ENCODE data around the gene PRKCQ.
"Not testable (repeated sequence)": the region's sequence is repeated elsewhere in the genome, so short reads cannot be mapped to it uniquely, and the experiment has no call there.

The PRKCQ gene

GRCh38 chr10:6465437-6465836, 114.6 kb downstream of the PRKCQ start:
- no peak overlapping the region for H3K4me3 ChIP-seq (ENCODE audit: low read length)
- no peak for TF ChIP-seq ZNF274 (IDR thresholded peaks at IDR 0.05; ENCODE audit: low read depth, low read length)

DNA sequence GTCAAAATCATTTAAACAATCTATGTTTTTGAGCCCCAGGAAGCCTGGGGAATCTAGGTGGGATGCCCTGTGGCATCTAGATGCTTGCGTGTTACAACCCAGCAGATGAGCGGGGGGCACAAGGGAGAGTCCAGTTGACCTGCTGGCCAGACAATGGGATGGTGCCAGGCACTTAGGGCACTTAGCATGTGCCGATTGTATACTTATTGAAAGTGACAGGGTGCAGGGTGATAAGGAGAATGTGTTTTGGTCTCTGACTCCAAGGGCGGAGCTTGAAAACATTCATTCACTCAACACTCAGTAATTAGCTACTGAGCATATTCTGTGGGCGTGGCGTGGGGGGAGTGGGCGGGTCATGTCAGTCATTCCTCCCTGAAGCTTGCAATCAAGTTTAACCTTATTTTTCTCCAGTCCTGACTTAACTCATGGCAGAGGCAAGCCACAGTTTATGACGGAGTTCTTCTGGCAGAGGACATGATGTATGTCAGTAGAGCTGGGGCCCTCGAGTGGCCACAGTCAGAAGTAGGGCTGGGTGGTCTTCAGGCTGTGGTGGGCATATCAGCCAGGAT, 115.1 kb downstream of the PRKCQ start:
- no peak for TF ChIP-seq ZNF274 (IDR thresholded peaks at IDR 0.05; ENCODE audit: low read depth, low read length)
- H3K4me3 ChIP-seq (ENCODE audit: low read length): no peak overlapping the region

- TF ChIP-seq ZNF274 (IDR thresholded peaks at IDR 0.05; ENCODE audit: low read depth, low read length): no peak
- no peak overlapping the region for H3K4me3 ChIP-seq (ENCODE audit: low read length)
Observed at GRCh38 chr10:6463366-6463765, 116.7 kb downstream of the PRKCQ start.

DNA sequence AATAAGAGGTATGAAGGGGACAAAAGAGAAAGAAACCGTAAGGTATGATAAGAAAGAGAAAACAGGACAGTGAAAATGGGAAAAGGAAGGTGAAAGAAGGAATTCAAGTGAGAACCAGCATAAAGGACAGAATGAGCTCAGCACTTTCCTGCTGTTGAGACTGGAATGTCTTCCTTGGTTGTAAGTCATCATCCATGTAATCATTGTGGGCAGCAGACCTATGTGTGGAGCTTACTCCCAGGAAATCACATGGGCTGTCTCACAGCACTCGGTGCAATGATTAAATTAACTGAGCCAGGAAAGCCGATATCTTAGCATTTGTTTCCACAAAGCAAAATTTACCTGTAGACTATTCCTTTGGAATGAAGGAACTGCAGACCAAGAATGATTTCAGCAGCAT, 118.1 kb downstream of the PRKCQ start:
- TF ChIP-seq ZNF274 (IDR thresholded peaks at IDR 0.05; ENCODE audit: low read depth, low read length): no peak
- H3K4me3 ChIP-seq (ENCODE audit: low read length): no peak overlapping the region

DNA sequence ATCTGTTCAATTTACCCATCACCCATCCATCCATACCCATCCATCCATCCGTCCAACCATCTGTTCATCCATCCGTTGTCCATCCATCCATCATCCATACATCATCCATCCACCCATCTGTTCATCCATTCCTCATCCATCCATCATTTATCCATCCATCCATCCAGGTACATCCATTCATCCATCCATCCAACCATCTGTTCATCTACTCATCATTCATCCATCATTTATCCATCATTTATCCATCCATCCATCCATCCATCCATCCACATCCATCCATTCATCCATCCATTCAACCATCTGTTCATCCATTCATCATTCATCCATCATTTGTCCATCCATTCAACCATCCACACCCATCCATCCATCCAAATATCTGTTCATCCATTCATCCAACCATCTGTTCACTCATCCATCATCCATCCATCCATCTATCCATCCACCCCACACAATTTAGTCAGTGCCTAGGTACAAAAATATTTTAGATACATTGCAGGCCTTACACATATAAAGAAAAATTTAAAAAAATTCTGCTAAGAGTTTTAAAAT, 119.1 kb downstream of the PRKCQ start:
- TF ChIP-seq ZNF274 (IDR thresholded peaks at IDR 0.05; ENCODE audit: low read depth, low read length): no peak
- no peak overlapping the region for H3K4me3 ChIP-seq (ENCODE audit: low read length)

DNA sequence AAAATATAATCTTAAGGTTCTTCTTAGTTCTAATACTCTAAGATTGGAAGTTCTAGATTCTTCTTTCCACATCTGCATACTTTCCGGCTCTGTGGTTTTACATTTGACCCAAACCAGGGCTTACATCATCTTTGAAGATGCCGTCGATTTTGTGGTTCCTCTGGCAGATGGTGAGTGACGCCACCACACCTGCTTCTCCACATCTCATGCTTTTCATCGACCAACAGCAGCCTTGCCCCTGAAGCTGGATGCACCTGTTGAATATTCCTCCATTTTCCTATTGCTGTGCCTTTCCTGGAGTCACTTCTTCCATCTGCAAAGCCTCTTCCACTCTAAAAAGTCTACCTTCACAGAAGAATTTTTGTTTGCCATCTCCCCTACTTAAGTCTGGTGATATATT, 121.3 kb downstream of the PRKCQ start:
- H3K4me3 ChIP-seq (ENCODE audit: low read length): no peak overlapping the region

GRCh38 chr10:6457376-6457775, 122.7 kb downstream of the PRKCQ start:
- no peak for TF ChIP-seq ZNF274 (IDR thresholded peaks at IDR 0.05; ENCODE audit: low read depth, low read length)

More for the DNA sequence above, 121.3 kb downstream of the PRKCQ start:
- TF ChIP-seq ZNF274 (IDR thresholded peaks at IDR 0.05; ENCODE audit: low read depth, low read length): no peak

DNA sequence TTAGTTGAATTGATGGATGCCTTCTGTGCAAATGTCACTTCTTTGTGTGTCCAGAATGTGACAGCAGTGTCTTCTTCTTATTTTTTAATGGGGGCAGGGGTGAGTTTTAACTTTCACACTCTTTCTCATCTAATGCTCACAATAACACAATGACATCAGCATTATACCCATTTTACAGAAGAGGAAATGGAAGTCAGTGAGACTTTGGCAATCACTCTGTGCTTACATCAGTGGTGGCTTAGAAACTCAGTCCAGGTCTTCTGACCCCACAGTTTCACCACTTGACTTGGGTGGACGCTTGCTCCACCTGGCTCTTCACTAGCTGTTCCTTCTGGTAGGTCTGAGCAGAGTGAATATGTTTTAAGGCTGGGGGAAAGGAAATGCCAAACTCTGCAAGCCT, 124.0 kb downstream of the PRKCQ start:
- no peak for TF ChIP-seq ZNF274 (IDR thresholded peaks at IDR 0.05; ENCODE audit: low read depth, low read length)

More at GRCh38 chr10:6457376-6457775, 122.7 kb downstream of the PRKCQ start:
- H3K4me3 ChIP-seq (ENCODE audit: low read length): no peak overlapping the region

DNA sequence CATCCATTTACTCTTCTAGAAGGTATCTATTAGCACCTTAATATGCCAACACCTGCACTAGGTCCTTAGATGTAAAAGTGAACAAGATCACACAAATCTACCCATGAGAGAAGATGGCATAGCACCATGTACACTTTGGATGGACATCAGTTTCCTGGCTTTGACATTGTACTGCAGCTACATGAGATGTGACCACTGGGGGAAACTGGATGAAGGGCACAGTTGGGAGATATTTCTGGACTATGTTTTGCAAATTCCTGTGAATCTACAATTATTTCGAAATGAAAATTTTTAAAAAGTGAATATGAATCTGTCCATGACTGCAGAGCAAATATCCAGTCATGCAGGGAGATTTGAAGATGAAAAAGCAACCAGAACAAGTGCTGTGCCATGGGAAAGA, 124.5 kb downstream of the PRKCQ start:
- TF ChIP-seq ZNF274 (IDR thresholded peaks at IDR 0.05; ENCODE audit: low read depth, low read length): no peak
- H3K4me3 ChIP-seq (ENCODE audit: low read length): no peak overlapping the region

More for the DNA sequence above, 124.0 kb downstream of the PRKCQ start:
- H3K4me3 ChIP-seq (ENCODE audit: low read length): no peak overlapping the region

DNA sequence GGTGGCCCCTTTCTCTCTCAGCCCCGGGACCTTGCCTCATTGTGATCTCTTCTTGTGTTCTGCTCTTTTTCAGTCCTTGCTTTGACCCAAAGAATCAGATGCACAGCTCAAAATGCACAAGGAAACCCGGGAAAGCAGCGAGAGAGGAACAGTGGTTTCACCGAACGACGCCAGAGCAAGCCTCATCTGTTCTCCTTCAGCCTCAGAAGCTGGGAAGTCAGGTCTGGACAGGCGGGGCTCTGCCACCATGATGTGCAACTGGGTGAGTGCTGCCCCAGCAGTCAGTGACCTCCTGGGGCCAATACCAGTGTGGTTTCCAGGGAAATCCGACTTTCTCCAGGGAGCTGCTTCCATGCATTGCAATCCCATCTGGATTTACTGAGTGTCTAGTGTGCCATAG, 133.4 kb downstream of the PRKCQ start:
- no peak for TF ChIP-seq ZNF274 (IDR thresholded peaks at IDR 0.05; ENCODE audit: low read depth, low read length)

DNA sequence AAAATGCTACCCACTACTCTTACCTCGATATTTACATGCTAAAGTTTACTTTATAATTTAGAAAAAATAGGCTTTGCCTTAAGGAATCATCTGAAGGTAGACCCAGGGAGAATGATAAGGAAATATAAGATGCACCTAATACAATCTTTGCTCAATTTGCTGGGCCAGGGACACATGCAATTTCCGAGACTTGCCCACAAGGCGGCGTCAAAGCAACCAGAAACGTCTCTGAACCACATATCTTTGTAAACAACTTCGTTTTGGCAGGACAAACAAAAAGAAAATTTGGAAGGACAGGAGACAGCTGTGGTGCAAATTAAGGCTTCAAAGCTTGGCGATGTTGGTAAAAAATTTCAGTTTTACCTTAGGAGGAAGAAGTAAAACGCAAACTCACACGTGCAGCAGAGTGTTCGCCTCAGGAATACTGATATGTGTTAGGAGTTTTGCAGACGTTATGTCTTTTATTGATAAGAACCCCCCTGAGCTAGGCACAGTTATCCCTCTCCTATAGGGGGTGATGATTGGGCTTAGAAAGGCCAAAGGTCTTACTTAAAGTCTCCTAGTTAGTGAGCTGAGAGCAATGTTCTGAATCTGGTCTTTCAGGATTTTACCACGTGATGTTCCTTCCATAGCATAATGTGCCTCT, 134.3 kb downstream of the PRKCQ start:
- H3K4me3 ChIP-seq (ENCODE audit: low read length): no peak overlapping the region
- no peak for TF ChIP-seq ZNF274 (IDR thresholded peaks at IDR 0.05; ENCODE audit: low read depth, low read length)

More for the DNA sequence above, 133.4 kb downstream of the PRKCQ start:
- H3K4me3 ChIP-seq (ENCODE audit: low read length): no peak overlapping the region

DNA sequence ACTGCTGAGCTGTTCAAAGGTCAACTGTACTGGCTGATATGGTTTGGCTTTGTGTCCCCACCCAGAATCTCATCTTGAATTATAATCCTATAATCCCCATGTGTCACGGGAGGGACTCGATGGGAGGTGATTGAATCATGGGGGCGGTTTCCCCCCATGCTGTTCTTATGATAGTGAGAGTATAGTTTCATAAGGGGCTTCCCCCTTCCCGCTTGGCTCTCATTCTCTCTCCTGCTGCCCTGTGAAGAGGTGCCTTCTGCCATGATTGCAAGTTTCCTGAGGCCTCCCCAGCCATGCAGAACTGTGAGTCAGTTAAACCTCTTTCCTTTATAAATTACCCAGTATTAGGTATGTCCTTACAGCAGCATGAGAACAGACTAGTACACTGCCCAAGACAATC, 140.2 kb downstream of the PRKCQ start:
- H3K4me3 ChIP-seq (ENCODE audit: low read length): not testable (repeated sequence)

- TF ChIP-seq ZNF274 (IDR thresholded peaks at IDR 0.05; ENCODE audit: low read depth, low read length): no peak
- no peak overlapping the region for H3K4me3 ChIP-seq (ENCODE audit: low read length)
Observed at GRCh38 chr10:6431861-6432260, 148.2 kb downstream of the PRKCQ start.

DNA sequence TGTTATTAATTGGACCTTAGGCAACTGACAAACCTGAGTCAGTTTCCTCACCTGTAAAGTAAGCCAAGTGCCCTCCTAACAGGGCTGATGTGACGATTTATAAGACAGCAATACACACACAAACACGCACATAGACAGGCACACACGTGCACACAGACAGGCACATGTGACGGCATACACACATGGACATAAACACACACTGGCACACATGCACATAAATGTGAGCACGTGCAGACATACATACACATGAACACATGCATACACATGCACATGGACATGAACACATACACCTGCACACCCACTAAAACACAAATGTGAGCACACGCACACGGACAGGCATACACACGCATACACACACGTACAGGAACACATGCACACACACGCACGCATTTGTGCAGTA, 148.9 kb downstream of the PRKCQ start:
- no peak for TF ChIP-seq ZNF274 (IDR thresholded peaks at IDR 0.05; ENCODE audit: low read depth, low read length)
- no peak overlapping the region for H3K4me3 ChIP-seq (ENCODE audit: low read length)

DNA sequence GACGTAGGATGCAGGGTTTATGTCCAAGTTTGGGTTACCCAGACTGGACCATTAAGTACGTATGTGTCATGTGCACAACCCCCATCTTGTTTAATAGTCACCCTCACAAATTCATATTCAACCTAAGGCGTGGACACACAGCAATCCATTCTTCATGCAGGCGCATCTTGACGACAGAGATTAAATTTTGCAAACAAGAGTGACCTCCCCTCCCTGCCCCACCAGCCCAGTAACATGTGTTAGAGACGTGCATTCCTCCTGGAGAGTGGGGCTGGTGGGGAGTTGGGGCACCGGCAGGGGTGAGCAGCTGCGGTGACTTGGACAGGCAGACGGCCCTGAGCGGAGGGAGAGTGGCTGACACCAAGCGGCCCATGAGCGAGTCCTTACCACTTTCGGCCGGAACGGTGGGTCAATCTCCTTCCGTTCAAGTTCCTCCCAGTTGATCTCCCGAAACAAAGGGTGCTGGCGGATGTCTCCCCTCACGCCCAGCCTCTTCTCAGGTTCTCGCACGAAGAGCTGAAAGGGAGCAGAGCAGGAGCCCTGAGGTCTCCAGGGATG, 149.6 kb downstream of the PRKCQ start:
- no peak for TF ChIP-seq ZNF274 (IDR thresholded peaks at IDR 0.05; ENCODE audit: low read depth, low read length)
- H3K4me3 ChIP-seq (ENCODE audit: low read length): no peak overlapping the region

Data from GM08714 (cell line).